BJ (cell line): ENCODE measurements around the gene PTH2R. TPM values are rescaled to one million over a fixed set of nuclear protein-coding genes. Genes with fewer than 3 reads are reported as not detected.

Source experiments
- CTCF ChIA-PET: fragments of 350-600 bp; formaldehyde crosslinking; extraction: SDS; loops from one replicate; lab custom pipeline; 2021; ENCODE audit warnings: antibody characterized with exemption, inconsistent platforms; lab: Yijun Ruan, JAX
- POLR2A ChIA-PET: fragments of 300-600 bp; sonication (Branson Sonifier 250); formaldehyde crosslinking; extraction: SDS; loops from one replicate; lab custom pipeline; 2021; ENCODE audit warnings: antibody characterized with exemption; lab: Charles Lee
- DNase-seq: peaks from one replicate; pipeline ENCODE4 v3.0.0-alpha.2; 2011; ENCODE audit warnings: low read depth
- H3K27me3 ChIP-seq: 2 replicates; pipeline ENCODE4 v1.6.0; 2011; ENCODE audit warnings: low read length; ENCODE audit not compliant: control insufficient read depth, insufficient read depth
- H3K36me3 ChIP-seq: 2 replicates; pipeline ENCODE4 v1.5.1; 2011; ENCODE audit warnings: low read length; ENCODE audit not compliant: control insufficient read depth, insufficient read depth
- H3K4me3 ChIP-seq: 2 replicates; pipeline ENCODE4 v1.5.1; 2011; ENCODE audit warnings: low read depth, mild to moderate bottlenecking, control low read depth, low read length
- polyA plus RNA-seq: library from polyadenylated mRNA; depleted of rRNA; stranded (reverse); fragments of >200 nt; gene quantifications from 2 replicates; pipeline ENCODE4 v1.2.3, GENCODE V29; 2011
- TF ChIP-seq, protein P1 (sequence below): IDR thresholded peaks from 2 replicates; pipeline ENCODE4 v1.5.1; 2011; ENCODE audit warnings: low read depth, mild to moderate bottlenecking, control low read depth, inconsistent platforms, low read length, moderate library complexity; ENCODE audit not compliant: insufficient read depth

Gene PTH2R
- polyA plus RNA-seq, 1 experiment, result not detected

DNA sequence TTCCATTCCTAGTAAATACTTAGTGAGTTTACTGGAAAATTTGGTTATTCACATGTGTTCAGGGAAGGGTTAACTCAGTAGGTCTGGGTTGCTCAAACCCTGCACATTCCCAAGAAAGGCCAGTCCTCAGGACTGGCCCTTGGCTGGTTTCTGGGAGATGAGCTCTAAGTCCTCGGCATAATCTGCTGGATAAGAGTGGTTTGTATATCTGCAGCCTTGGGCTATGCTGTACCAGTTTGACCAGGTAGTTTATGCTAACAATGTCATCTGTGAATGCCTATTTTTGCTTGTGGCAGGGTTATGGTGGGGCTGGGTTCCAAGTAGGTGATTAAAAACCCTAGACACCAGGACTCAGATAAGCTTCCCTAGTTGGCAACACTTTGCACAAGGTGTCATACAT lies 7.4 kb upstream of the PTH2R start:
- ChIA-PET CTCF (no interaction called here), POLR2A (no interaction called here)
- no peak for DNase-seq
- H3K36me3 ChIP-seq, result no peaks in the 10 kb centered on the region
- no peak overlapping the region for H3K4me3 ChIP-seq
- TF ChIP-seq, protein P1, sequence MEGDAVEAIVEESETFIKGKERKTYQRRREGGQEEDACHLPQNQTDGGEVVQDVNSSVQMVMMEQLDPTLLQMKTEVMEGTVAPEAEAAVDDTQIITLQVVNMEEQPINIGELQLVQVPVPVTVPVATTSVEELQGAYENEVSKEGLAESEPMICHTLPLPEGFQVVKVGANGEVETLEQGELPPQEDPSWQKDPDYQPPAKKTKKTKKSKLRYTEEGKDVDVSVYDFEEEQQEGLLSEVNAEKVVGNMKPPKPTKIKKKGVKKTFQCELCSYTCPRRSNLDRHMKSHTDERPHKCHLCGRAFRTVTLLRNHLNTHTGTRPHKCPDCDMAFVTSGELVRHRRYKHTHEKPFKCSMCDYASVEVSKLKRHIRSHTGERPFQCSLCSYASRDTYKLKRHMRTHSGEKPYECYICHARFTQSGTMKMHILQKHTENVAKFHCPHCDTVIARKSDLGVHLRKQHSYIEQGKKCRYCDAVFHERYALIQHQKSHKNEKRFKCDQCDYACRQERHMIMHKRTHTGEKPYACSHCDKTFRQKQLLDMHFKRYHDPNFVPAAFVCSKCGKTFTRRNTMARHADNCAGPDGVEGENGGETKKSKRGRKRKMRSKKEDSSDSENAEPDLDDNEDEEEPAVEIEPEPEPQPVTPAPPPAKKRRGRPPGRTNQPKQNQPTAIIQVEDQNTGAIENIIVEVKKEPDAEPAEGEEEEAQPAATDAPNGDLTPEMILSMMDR, result no peak
- no peaks in the 10 kb centered on the region; the same call in 1 of the 2 replicates for H3K27me3 ChIP-seq

GRCh38 chr2:208407667-208408066 lies 1.1 kb downstream of the PTH2R start:
- ChIA-PET CTCF (interaction anchor here (0.6 to 1.0 kb wide), 4 partner anchors 12 to 153 kb away, joined by 3 to 5 read pairs (median 4); partner anchors contain the start of gene IDH1), POLR2A (no interaction called here)
- H3K36me3 ChIP-seq, result no peaks in the 10 kb centered on the region
- DNase-seq, result no peak
- H3K4me3 ChIP-seq, result no peak overlapping the region
- peaks cover 13% of the 10 kb centered on the region for H3K27me3 ChIP-seq
- TF ChIP-seq, protein P1, result 0 out of 2 replicates have a peak, but pooled peaks have one; percentile 2

DNA sequence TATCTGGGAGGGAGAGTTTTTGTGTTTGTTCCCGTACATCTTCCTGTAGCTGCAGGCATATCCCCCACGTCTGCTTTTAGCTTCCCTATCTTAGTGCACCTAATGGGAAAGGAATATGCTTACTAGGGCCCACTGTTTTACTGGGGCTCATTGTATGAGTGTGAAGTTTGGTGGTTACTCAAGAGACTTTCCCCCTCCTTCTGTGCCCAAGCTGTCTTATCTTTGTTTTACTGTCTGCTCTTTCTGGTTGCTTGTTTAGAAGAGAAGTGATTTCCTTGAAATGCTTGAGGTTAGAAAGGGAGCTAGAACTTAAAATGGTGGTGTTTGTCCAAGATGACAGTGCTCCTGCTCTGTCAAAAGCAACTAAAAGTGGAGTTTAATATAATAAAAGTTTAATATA lies 7.3 kb downstream of the PTH2R start:
- ChIA-PET CTCF (no interaction called here), POLR2A (no interaction called here)
- TF ChIP-seq, protein P1, result no peak
- Histone ChIP-seq H3K36me3 (no peaks in the 10 kb centered on the region), H3K4me3 (no peak overlapping the region), H3K27me3 (no peaks in the 10 kb centered on the region)
- DNase-seq, result no peak

DNA sequence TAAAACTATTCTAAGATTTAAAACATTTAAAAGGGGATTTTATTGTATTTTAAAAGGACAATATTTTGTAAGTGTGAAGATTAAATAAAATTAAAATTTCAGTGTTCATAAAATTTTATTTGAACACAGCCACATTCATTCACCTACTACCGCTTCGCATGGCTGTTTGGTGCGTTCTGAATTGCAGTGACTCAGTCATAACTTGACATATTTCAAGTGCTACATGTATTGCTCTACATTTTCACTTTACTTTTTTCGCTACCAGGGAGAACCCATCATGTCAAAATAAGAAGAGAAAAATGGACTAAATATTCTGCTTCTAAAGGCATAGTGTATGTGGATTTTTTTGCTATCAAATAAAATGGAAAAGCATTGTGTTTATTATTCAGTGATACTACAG lies 8.7 kb downstream of the PTH2R start:
- ChIA-PET POLR2A (no interaction called here), CTCF (interaction anchor here (0.7 kb wide), 1 partner anchor 28 kb away, joined by 3 read pairs; no protein-coding TSS in a partner anchor)

GRCh38 chr2:208415897-208416296 lies 9.3 kb downstream of the PTH2R start:
- ChIA-PET POLR2A (no interaction called here), CTCF (interaction anchor here (0.7 kb wide), 1 partner anchor 29 kb away, joined by 3 read pairs; no protein-coding TSS in a partner anchor)
- no peak for DNase-seq
- TF ChIP-seq, protein P1, result no peak
- no peak overlapping the region for H3K4me3 ChIP-seq
- H3K36me3 ChIP-seq, result no peaks in the 10 kb centered on the region
- H3K27me3 ChIP-seq, result no peaks in the 10 kb centered on the region

More for the DNA sequence above, 8.7 kb downstream of the PTH2R start:
- no peaks in the 10 kb centered on the region for H3K36me3 ChIP-seq
- TF ChIP-seq, protein P1, result no peak
- H3K4me3 ChIP-seq, result no peak overlapping the region
- no peaks in the 10 kb centered on the region for H3K27me3 ChIP-seq
- DNase-seq, result no peak
